WTC11 (cell line): Measurements from ENCODE around the gene BLID. TPM values are rescaled to one million over a fixed set of nuclear protein-coding genes. Genes with fewer than 3 reads are reported as not detected.

Source experiments
- ATAC-seq: fragments of 200-7000 bp; cut with Tn5 transposase; 2 replicates; pipeline ENCODE4 v1.10.0; 2021; ENCODE audit warnings: mild to moderate bottlenecking, moderate library complexity
- CTCF ChIA-PET: fragments of 300-600 bp; sonication (Branson Sonifier 250); formaldehyde crosslinking; loops from one replicate; lab custom pipeline; 2021; ENCODE audit warnings: antibody characterized with exemption; lab: Charles Lee
- POLR2A ChIA-PET: fragments of 350-600 bp; sonication (Branson Sonifier 250); formaldehyde crosslinking; loops from one replicate; lab custom pipeline; 2021; ENCODE audit warnings: antibody characterized with exemption; lab: Charles Lee
- DNase-seq: peaks from one replicate; pipeline ENCODE4 v3.0.0; 2021; ENCODE audit warnings: low spot score
- H3K27ac Mint-ChIP-seq: 2 replicates; pipeline ENCODE4 v1.8.0; 2021; ENCODE audit warnings: mixed read lengths
- H3K27me3 Mint-ChIP-seq: 2 replicates; pipeline ENCODE4 v1.8.0; 2021; ENCODE audit warnings: low read depth, mild to moderate bottlenecking, moderate library complexity, mixed read lengths
- H3K36me3 Mint-ChIP-seq: 2 replicates; pipeline ENCODE4 v1.8.0; 2021; ENCODE audit warnings: mixed read lengths
- H3K4me1 Mint-ChIP-seq: 2 replicates; pipeline ENCODE4 v1.8.0; 2022; ENCODE audit warnings: mixed read lengths
- H3K4me3 Mint-ChIP-seq: 2 replicates; pipeline ENCODE4 v1.8.0; 2021; ENCODE audit warnings: mild to moderate bottlenecking, moderate library complexity, mixed read lengths
- H3K9me3 Mint-ChIP-seq: 2 replicates; pipeline ENCODE4 v1.8.0; 2021; ENCODE audit warnings: mixed read lengths
- AFF4 ChIP-seq: sonication (generic); formaldehyde crosslinking; IDR thresholded peaks from 2 replicates; pipeline ENCODE4 v1.8.1; 2023; ENCODE audit warnings: mild to moderate bottlenecking, missing genetic modification reagents, borderline replicate concordance
- CTCF ChIP-seq: fragments of 200-600 bp; IDR thresholded peaks from 2 replicates; pipeline ENCODE4 v1.8.0; 2022; ENCODE audit warnings: antibody characterized with exemption
- FOXK1 ChIP-seq: sonication (generic); formaldehyde crosslinking; IDR thresholded peaks from 2 replicates; pipeline ENCODE4 v1.8.0; 2022; ENCODE audit warnings: mild to moderate bottlenecking, moderate library complexity, missing genetic modification reagents
- MAX ChIP-seq: sonication (generic); formaldehyde crosslinking; IDR thresholded peaks from 2 replicates; pipeline ENCODE4 v1.8.0; 2022; ENCODE audit warnings: mild to moderate bottlenecking, missing genetic modification reagents
- MXD4 ChIP-seq: fragments of 250-450 bp; sonication (Bioruptor Pico); IDR thresholded peaks from 2 replicates; pipeline ENCODE4 v1.8.0; 2021; ENCODE audit warnings: mild to moderate bottlenecking, moderate library complexity, borderline replicate concordance
- NFATC4 ChIP-seq: fragments of 250-450 bp; sonication (Bioruptor Pico); IDR thresholded peaks from 2 replicates; pipeline ENCODE4 v1.9.0; 2021; ENCODE audit warnings: mild to moderate bottlenecking
- NFE2L1 ChIP-seq: sonication (generic); formaldehyde crosslinking; IDR thresholded peaks from 2 replicates; pipeline ENCODE4 v1.8.1; 2023; ENCODE audit warnings: missing genetic modification reagents
- NFYB ChIP-seq: sonication (generic); formaldehyde crosslinking; conservative IDR thresholded peaks from 2 replicates; pipeline ENCODE4 v1.8.0; 2022; ENCODE audit warnings: low read depth, missing genetic modification reagents
- OVOL2 ChIP-seq: fragments of 250-450 bp; sonication (Bioruptor Pico); IDR thresholded peaks from 2 replicates; pipeline ENCODE4 v1.9.0; 2021; ENCODE audit warnings: mild to moderate bottlenecking, borderline replicate concordance
- SP1 ChIP-seq: sonication (generic); formaldehyde crosslinking; conservative IDR thresholded peaks from 2 replicates; pipeline ENCODE4 v1.8.1; 2022; ENCODE audit warnings: missing genetic modification reagents
- TP53 ChIP-seq: sonication (generic); formaldehyde crosslinking; IDR thresholded peaks from 2 replicates; pipeline ENCODE4 v1.8.1; 2023; ENCODE audit warnings: mild to moderate bottlenecking, missing genetic modification reagents
- ZNF263 ChIP-seq: sonication (generic); formaldehyde crosslinking; IDR thresholded peaks from 2 replicates; pipeline ENCODE4 v1.8.1; 2022; ENCODE audit warnings: low read depth, mild to moderate bottlenecking, moderate library complexity, missing genetic modification reagents
- ZNF317 ChIP-seq: sonication (generic); formaldehyde crosslinking; IDR thresholded peaks from 2 replicates; pipeline ENCODE4 v1.8.1; 2023; ENCODE audit warnings: low read depth, mild to moderate bottlenecking, moderate library complexity, missing genetic modification reagents, borderline replicate concordance
- ZNF532 ChIP-seq: fragments of 250-450 bp; sonication (Bioruptor Pico); IDR thresholded peaks from 2 replicates; pipeline ENCODE4 v1.9.0; 2021; ENCODE audit warnings: mild to moderate bottlenecking, borderline replicate concordance
- total RNA-seq: library from RNA; stranded (reverse); gene quantifications from 3 replicates; pipeline ENCODE4 v1.2.3, GENCODE V29; 2021

BLID gene
- total RNA-seq, 1 experiment from 2014 or later, result not detected

GRCh38 chr11:122155765-122156527 lies 39.9 kb upstream of the BLID start:
- POLR2A ChIA-PET, result no interaction called here
- ATAC-seq, result no peak

GRCh38 chr11:122154994-122155393 lies 39.0 kb upstream of the BLID start:
- DNase-seq, result no peak
- H3K4me3 Mint-ChIP-seq, result no peak overlapping the region
- no peak for ATAC-seq
- no peaks in the 10 kb centered on the region for H3K27me3 Mint-ChIP-seq
- no peaks in the 10 kb centered on the region for H3K36me3 Mint-ChIP-seq
- no peak overlapping the region for H3K27ac Mint-ChIP-seq
- TF ChIP-seq ZNF263 (no peak), NFYB (CRISPR knock-in tag) (no peak), NFE2L1 (no peak), MXD4 (no peak), ZNF317 (CRISPR knock-in tag) (no peak), TP53 (CRISPR knock-in tag) (no peak), AFF4 (CRISPR knock-in tag) (no peak)
- ChIA-PET CTCF (no interaction called here), POLR2A (no interaction called here)
- H3K4me1 Mint-ChIP-seq, result peaks cover 33% of the 10 kb centered on the region
- no peaks in the 10 kb centered on the region for H3K9me3 Mint-ChIP-seq

More at GRCh38 chr11:122155765-122156527, 39.9 kb upstream of the BLID start:
- no peak for DNase-seq
- no peaks in the 10 kb centered on the region for H3K9me3 Mint-ChIP-seq
- CTCF ChIA-PET, result no interaction called here
- TF ChIP-seq ZNF532 (no peak), CTCF (no peak)
- no peaks in the 10 kb centered on the region for H3K36me3 Mint-ChIP-seq
- H3K27ac Mint-ChIP-seq, result no peak overlapping the region
- peaks cover 33% of the 10 kb centered on the region for H3K4me1 Mint-ChIP-seq
- no peaks in the 10 kb centered on the region for H3K27me3 Mint-ChIP-seq
- H3K4me3 Mint-ChIP-seq, result no peak overlapping the region

- POLR2A ChIA-PET, result no interaction called here
- ATAC-seq, result no peak; the same call in 1 of the 2 replicates
- no peak for DNase-seq
- CTCF ChIA-PET, result interaction anchor here (1.0 to 1.3 kb wide), 2 partner anchors 48 to 61 kb away, joined by 4 to 7 read pairs; no protein-coding TSS in a partner anchor
- Mint-ChIP-seq H3K4me3 (no peak overlapping the region), H3K27me3 (no peaks in the 10 kb centered on the region), H3K36me3 (no peaks in the 10 kb centered on the region), H3K9me3 (no peaks in the 10 kb centered on the region), H3K27ac (no peak overlapping the region), H3K4me1 (peaks cover 25% of the 10 kb centered on the region)
- TF ChIP-seq NFATC4 (CRISPR knock-in tag), result no peak
- TF ChIP-seq MAX, result no peak
- TF ChIP-seq SP1 (CRISPR knock-in tag), result no peak
- no peak for TF ChIP-seq OVOL2
- TF ChIP-seq CTCF, result no peak
- no peak for TF ChIP-seq ZNF532
- TF ChIP-seq FOXK1, result no peak
These were observed 38.2 kb upstream of the BLID start for GRCh38 chr11:122154227-122154626.
